ENCODE measurements around the gene KRT32.

- TF ChIP-seq, protein P1, sequence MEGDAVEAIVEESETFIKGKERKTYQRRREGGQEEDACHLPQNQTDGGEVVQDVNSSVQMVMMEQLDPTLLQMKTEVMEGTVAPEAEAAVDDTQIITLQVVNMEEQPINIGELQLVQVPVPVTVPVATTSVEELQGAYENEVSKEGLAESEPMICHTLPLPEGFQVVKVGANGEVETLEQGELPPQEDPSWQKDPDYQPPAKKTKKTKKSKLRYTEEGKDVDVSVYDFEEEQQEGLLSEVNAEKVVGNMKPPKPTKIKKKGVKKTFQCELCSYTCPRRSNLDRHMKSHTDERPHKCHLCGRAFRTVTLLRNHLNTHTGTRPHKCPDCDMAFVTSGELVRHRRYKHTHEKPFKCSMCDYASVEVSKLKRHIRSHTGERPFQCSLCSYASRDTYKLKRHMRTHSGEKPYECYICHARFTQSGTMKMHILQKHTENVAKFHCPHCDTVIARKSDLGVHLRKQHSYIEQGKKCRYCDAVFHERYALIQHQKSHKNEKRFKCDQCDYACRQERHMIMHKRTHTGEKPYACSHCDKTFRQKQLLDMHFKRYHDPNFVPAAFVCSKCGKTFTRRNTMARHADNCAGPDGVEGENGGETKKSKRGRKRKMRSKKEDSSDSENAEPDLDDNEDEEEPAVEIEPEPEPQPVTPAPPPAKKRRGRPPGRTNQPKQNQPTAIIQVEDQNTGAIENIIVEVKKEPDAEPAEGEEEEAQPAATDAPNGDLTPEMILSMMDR (conservative IDR thresholded peaks at IDR 0.05; ENCODE audit: low read depth, low read length): no peak
- no peak for TF ChIP-seq EZH2 (IDR thresholded peaks at IDR 0.05; ENCODE audit: borderline replicate concordance, low read depth, low read length, poor library complexity, severe bottlenecking)
These were observed 48.9 kb downstream of the KRT32 start for GRCh38 chr17:41418116-41418860.
